AG10803 (cell line): ENCODE data around the gene POLR3G.
A peak's percentile ranks its signal among the peaks of the same experiment; 100 is the strongest.

Source experiments
- DNase-seq: peaks from one replicate; pipeline ENCODE4 v3.0.0; 2010; ENCODE audit warnings: low read depth
- H3K4me3 ChIP-seq: 2 replicates; pipeline ENCODE4 v1.5.1; 2011; ENCODE audit warnings: mild to moderate bottlenecking, low read length, control low read depth
- TF ChIP-seq, protein P1 (sequence below): conservative IDR thresholded peaks from 2 replicates; pipeline ENCODE4 v1.5.1; 2011; ENCODE audit warnings: mild to moderate bottlenecking, low read length, control low read depth, inconsistent platforms

POLR3G gene

GRCh38 chr5:90557871-90558270 is 83.2 kb downstream of the POLR3G start:
- H3K4me3 ChIP-seq: no peak overlapping the region
- no peak for DNase-seq
- TF ChIP-seq, protein P1, sequence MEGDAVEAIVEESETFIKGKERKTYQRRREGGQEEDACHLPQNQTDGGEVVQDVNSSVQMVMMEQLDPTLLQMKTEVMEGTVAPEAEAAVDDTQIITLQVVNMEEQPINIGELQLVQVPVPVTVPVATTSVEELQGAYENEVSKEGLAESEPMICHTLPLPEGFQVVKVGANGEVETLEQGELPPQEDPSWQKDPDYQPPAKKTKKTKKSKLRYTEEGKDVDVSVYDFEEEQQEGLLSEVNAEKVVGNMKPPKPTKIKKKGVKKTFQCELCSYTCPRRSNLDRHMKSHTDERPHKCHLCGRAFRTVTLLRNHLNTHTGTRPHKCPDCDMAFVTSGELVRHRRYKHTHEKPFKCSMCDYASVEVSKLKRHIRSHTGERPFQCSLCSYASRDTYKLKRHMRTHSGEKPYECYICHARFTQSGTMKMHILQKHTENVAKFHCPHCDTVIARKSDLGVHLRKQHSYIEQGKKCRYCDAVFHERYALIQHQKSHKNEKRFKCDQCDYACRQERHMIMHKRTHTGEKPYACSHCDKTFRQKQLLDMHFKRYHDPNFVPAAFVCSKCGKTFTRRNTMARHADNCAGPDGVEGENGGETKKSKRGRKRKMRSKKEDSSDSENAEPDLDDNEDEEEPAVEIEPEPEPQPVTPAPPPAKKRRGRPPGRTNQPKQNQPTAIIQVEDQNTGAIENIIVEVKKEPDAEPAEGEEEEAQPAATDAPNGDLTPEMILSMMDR: no peak

- peak; percentile 23 for DNase-seq
- TF ChIP-seq, protein P1: no peak
- peak within 1 kb of the TSS; percentile 24 for H3K4me3 ChIP-seq
These were observed 83.9 kb downstream of the POLR3G start, which contains the start of gene ADGRV1 for GRCh38 chr5:90558344-90559192. ADGRV1 (plus strand) TSS chr5:90558797; CDS start chr5:90558896, 99 bp downstream.

- TF ChIP-seq, protein P1: no peak
- DNase-seq: no peak
- no peak overlapping the region for H3K4me3 ChIP-seq
These were observed 86.1 kb downstream of the POLR3G start for GRCh38 chr5:90560771-90561170.

DNA sequence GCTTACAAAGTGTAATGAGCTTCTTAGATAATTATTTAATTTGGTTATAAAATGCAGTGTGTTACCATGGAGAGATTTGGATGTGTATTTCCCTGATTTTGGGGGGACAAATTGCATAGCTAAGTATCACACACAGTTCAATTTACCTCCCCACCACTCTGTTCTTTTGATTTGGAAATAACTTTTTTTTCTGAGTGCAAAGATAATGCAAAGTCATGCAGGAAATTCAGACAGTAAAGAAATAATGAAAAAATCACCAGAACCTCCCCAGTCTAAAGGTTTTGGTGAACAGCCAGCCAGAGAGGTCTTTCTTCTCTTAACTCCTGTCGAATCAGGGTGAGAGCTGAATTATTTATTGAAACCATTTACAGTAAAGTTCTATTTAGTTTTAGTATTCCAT is 87.1 kb downstream of the POLR3G start:
- DNase-seq: no peak
- no peak overlapping the region for H3K4me3 ChIP-seq
- TF ChIP-seq, protein P1: no peak

GRCh38 chr5:90562341-90562740 is 87.7 kb downstream of the POLR3G start:
- no peak overlapping the region for H3K4me3 ChIP-seq
- DNase-seq: no peak
- TF ChIP-seq, protein P1: no peak

- TF ChIP-seq, protein P1: no peak
- DNase-seq: no peak
- no peak overlapping the region for H3K4me3 ChIP-seq
These were observed 88.4 kb downstream of the POLR3G start for GRCh38 chr5:90563108-90563507.
